Liver (tissue), 9 donors: ENCODE results near the gene NKD1. TPM values are rescaled to one million over a fixed set of nuclear protein-coding genes. Genes with fewer than 3 reads are reported as not detected.

Experiments used
- DNase-seq: peaks from one replicate; pipeline ENCODE4 v3.0.0-alpha.2; 2017; ENCODE audit warnings: low spot score
- H3K27ac ChIP-seq, 2 donors: one replicate each; pipeline ENCODE4 v1.7.0; 2013; ENCODE audit warnings: inconsistent platforms in 2 of 2, low read length in 2 of 2, control low read depth in 1 of 2, low read depth in 1 of 2, mild to moderate bottlenecking in 1 of 2
- H3K27me3 ChIP-seq, 4 donors: one replicate each; pipeline versions ENCODE4 v1.6.1 to v1.7.0; 2013; ENCODE audit warnings: low read length in 3 of 4, inconsistent platforms in 1 of 4, mild to moderate bottlenecking in 1 of 4, moderate library complexity in 1 of 4; ENCODE audit not compliant: control insufficient read depth in 4 of 4, insufficient read depth in 4 of 4
- H3K36me3 ChIP-seq, 4 donors: one replicate each; pipeline versions ENCODE4 v1.6.1 to v1.7.0; 2013; ENCODE audit warnings: low read length in 3 of 4, mild to moderate bottlenecking in 3 of 4, low read depth in 1 of 4, moderate library complexity in 1 of 4; ENCODE audit not compliant: control insufficient read depth in 4 of 4, insufficient read depth in 3 of 4
- H3K4me1 ChIP-seq, 4 donors: one replicate each; pipeline versions ENCODE4 v1.6.1 to v1.7.0; 2013; ENCODE audit warnings: low read length in 3 of 4, mild to moderate bottlenecking in 3 of 4, moderate library complexity in 1 of 4; ENCODE audit not compliant: control insufficient read depth in 4 of 4, insufficient read depth in 4 of 4
- H3K4me3 ChIP-seq, 3 donors: one replicate each; pipeline versions ENCODE4 v1.6.1 to v1.7.0; 2013; ENCODE audit warnings: low read length in 3 of 3, control low read depth in 1 of 3, low read depth in 1 of 3, mild to moderate bottlenecking in 1 of 3
- H3K9ac ChIP-seq, 2 donors: one replicate each; pipeline ENCODE4 v1.7.0; 2013; ENCODE audit warnings: low read length in 2 of 2, mild to moderate bottlenecking in 2 of 2, moderate library complexity in 2 of 2, control low read depth in 1 of 2, low read depth in 1 of 2
- H3K9me3 ChIP-seq, 4 donors: one replicate each; pipeline versions ENCODE4 v1.6.1 to v1.7.0; 2013; ENCODE audit warnings: low read length in 3 of 4; ENCODE audit not compliant: control insufficient read depth in 4 of 4
- ATF3 ChIP-seq: IDR thresholded peaks from 2 replicates; pipeline ENCODE4 v1.6.1; 2016; ENCODE audit warnings: antibody characterized with exemption
- CTCF ChIP-seq: fragments of 150-350 bp; IDR thresholded peaks from 2 replicates; pipeline ENCODE4 v1.5.1; 2017; ENCODE audit warnings: improper control_type of control experiment, low read depth, low read length; ENCODE audit not compliant: missing input control
- EGR1 ChIP-seq, 2 donors: IDR thresholded peaks; 2 replicates each; pipeline ENCODE4 v1.6.1; 2016 to 2018; ENCODE audit warnings: antibody characterized with exemption in 2 of 2, low read depth in 2 of 2
- FOXA2 ChIP-seq: IDR thresholded peaks from 2 replicates; pipeline ENCODE4 v1.6.1; 2016; ENCODE audit warnings: antibody characterized with exemption
- GABPA ChIP-seq, 2 donors: IDR thresholded peaks in 1 of 2; conservative IDR thresholded peaks in 1 of 2; 2 replicates each; pipeline ENCODE4 v1.6.1; 2016; ENCODE audit warnings: antibody characterized with exemption in 2 of 2, mild to moderate bottlenecking in 1 of 2, moderate library complexity in 1 of 2
- HNF4A ChIP-seq, 2 donors: conservative IDR thresholded peaks; 2 replicates each; pipeline ENCODE4 v1.6.1; 2016; ENCODE audit warnings: antibody characterized with exemption in 2 of 2, mild to moderate bottlenecking in 2 of 2
- HNF4G ChIP-seq: IDR thresholded peaks from 2 replicates; pipeline ENCODE4 v1.6.1; 2016; ENCODE audit warnings: antibody characterized with exemption
- MAX ChIP-seq: IDR thresholded peaks from 2 replicates; pipeline ENCODE4 v1.6.1; 2016; ENCODE audit warnings: antibody characterized with exemption
- NR2F2 ChIP-seq: IDR thresholded peaks from 2 replicates; pipeline ENCODE4 v1.6.1; 2016; ENCODE audit warnings: antibody characterized with exemption
- RAD21 ChIP-seq, 2 donors: IDR thresholded peaks; 2 replicates each; pipeline ENCODE4 v1.6.1; 2016; ENCODE audit warnings: antibody characterized with exemption in 2 of 2, mild to moderate bottlenecking in 2 of 2
- REST ChIP-seq: IDR thresholded peaks from 2 replicates; pipeline ENCODE4 v1.6.1; 2016; ENCODE audit warnings: antibody characterized with exemption, mild to moderate bottlenecking
- RXRA ChIP-seq, 2 donors: IDR thresholded peaks; 2 replicates each; pipeline ENCODE4 v1.6.1; 2017 to 2018; ENCODE audit warnings: antibody characterized with exemption in 2 of 2, mild to moderate bottlenecking in 1 of 2
- SP1 ChIP-seq: IDR thresholded peaks from 2 replicates; pipeline ENCODE4 v1.6.1; 2018; ENCODE audit warnings: antibody characterized with exemption, mild to moderate bottlenecking
- TAF1 ChIP-seq: conservative IDR thresholded peaks from 2 replicates; pipeline ENCODE4 v1.6.1; 2016; ENCODE audit warnings: antibody characterized with exemption, mild to moderate bottlenecking
- YY1 ChIP-seq: IDR thresholded peaks from 2 replicates; pipeline ENCODE4 v1.6.1; 2016; ENCODE audit warnings: antibody characterized with exemption, mild to moderate bottlenecking
- ZBTB33 ChIP-seq: IDR thresholded peaks from 2 replicates; pipeline ENCODE4 v1.6.1; 2016; ENCODE audit warnings: antibody characterized with exemption
- WGBS: extraction: QIAGEN DNeasy Blood & Tissue Kit; methylation state at CpG from one replicate; pipeline ENCODE4 v1.1.7; 2013; 5-methylcytosine and 5-hydroxymethylcytosine counted together
- polyA plus RNA-seq, 2 donors: library from polyadenylated mRNA; stranded (reverse) in 1 of 2; unstranded in 1 of 2; fragments of 200-250 nt in 1 of 2; fragments of >200 nt in 1 of 2; fragmentation: Nextera tagmentation in 1 of 2; extraction: Ambion mirVana in 1 of 2; gene quantifications; one replicate each; pipeline versions ENCODE4 v1.2.1 to v1.2.3, GENCODE V29; 2013 to 2015
- total RNA-seq, 2 donors: library from RNA; depleted of rRNA; stranded (reverse); fragments of >200 nt; gene quantifications; one replicate each; pipeline ENCODE4 v1.2.3, GENCODE V29; 2014
- donor health status: healthy.
- donor health status: healthy.
- donor health status: healthy.
- donor health status: healthy.
- donor health status: healthy.

Gene NKD1
- total and polyA plus RNA-seq, 4 donors, result 0.28 to 3.5 (median 0.85) TPM

GRCh38 chr16:50519001-50519400 lies 29.2 kb upstream of the NKD1 start (continued):
- TF ChIP-seq CTCF (no peak), ZBTB33 (no peak), SP1 (no peak), NR2F2 (no peak)

GRCh38 chr16:50519602-50520001 lies 28.6 kb upstream of the NKD1 start:
- Histone ChIP-seq H3K27ac (no peak overlapping the region), H3K9me3 (peaks cover 0 to 5% (median 0%) of the 10 kb centered on the region in 4 donors), H3K27me3 (no peaks in the 10 kb centered on the region), H3K4me3 (no peak overlapping the region), H3K36me3 (no peaks in the 10 kb centered on the region), H3K9ac (no peak overlapping the region), H3K4me1 (no peaks in the 10 kb centered on the region)
- no peak for DNase-seq
- WGBS, result 91% methylated on average over 3 of the region's 3 CpGs
- TF ChIP-seq ATF3, result no peak
- TF ChIP-seq EGR1 (IDR thresholded peaks at IDR 0.05; ENCODE audit: low read depth in 2 of 2), result no peak
- no peak for TF ChIP-seq ZBTB33
- no peak for TF ChIP-seq HNF4A (conservative IDR thresholded peaks at IDR 0.05)
- TF ChIP-seq FOXA2, result no peak
- no peak for TF ChIP-seq RAD21 (IDR thresholded peaks at IDR 0.05)
- no peak for TF ChIP-seq MAX
- TF ChIP-seq TAF1, result no peak
- no peak for TF ChIP-seq YY1
- TF ChIP-seq REST, result no peak
- no peak for TF ChIP-seq SP1
- no peak for TF ChIP-seq RXRA (IDR thresholded peaks at IDR 0.05)
- no peak for TF ChIP-seq HNF4G
- no peak for TF ChIP-seq CTCF
- no peak for TF ChIP-seq GABPA (IDR thresholded peaks at IDR 0.05 in 1 of 2, conservative IDR thresholded peaks at IDR 0.05 in 1 of 2)
